ENCODE data around the gene ITPR1. TPM values are rescaled to one million over a fixed set of nuclear protein-coding genes. Genes with fewer than 3 reads are reported as not detected.
"Not testable (repeated sequence)": the region's sequence is repeated elsewhere in the genome, so short reads cannot be mapped to it uniquely, and the experiment has no call there.

Gene ITPR1
- total RNA-seq, 1 donor from 2014 or later = 59.7 TPM

DNA sequence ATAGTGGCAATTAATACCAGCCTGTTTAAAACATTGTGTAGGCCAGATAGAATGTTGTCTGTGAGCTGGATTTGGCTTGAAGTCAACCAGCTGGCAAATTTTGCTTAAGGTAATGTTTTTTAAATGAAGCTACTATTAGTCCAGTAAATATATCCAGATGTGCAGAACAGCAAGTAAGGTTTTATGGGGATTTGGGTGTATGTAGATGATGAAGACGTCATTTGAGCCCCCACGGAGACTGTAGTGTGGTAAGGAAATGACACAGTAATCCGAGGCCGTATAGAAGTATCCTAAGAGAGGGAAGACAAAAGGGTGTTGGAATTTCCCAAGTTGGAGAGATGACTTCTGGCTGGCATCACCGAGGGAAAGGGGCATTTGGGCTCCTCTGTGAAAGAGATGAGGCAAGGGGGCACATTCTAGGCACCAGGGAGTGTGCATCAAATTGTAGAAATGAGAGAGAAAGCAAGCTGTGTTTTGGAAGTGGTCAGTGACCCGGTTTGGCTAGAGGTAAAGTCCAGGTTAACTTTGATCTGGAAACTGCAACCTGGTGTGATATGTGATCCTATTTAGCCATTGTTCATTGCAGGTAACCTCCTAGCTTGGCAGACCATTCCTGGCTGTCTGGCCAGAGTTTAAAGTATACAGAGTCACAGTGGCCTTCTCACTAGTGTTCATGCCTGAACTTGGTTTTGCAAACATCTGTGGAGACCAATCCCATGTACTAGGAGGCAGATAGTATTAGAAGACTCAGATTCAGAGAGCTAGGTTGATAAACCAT lies 104.2 kb downstream of the ITPR1 start:
- DNase-seq = no peak

DNA sequence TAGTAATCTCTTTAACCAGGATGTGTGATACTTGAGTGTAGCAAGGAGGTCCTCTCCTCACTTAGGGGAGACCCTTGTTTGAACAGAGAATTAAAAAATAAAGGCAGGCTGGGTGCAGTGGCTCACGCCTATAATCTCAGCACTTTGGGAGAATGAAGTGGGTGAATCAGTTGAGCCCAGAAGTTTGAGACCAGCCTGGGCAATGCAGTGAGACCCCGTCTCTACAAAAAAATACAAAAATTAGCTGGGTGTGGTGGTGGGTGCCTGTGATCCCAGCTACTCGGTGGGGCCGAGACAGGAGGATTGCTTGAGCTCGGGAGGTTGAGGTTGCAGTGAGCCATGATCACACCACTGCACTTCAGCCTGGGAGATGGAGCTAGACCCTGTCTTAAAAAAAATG lies 105.1 kb downstream of the ITPR1 start:
- not testable (repeated sequence) for DNase-seq

DNA sequence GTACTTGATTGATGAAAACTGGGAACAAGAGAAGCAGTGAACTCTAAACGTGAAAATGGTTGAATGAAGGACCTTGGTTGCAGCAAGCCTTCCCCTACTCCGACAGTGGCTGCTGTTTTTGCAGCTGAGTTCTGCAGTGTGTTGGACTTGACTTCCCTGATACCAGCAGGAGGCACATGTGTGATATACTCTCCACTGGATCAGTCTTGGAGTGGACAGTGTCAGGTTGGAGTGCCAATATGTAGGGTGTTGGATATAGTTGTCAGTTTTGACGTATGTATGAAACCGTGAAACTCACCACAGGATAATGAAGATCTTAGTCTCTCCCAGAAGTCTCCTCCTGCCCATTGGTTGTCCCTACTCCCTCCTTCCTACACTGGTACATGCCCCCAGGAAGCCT lies 106.5 kb downstream of the ITPR1 start:
- no peak for DNase-seq

DNA sequence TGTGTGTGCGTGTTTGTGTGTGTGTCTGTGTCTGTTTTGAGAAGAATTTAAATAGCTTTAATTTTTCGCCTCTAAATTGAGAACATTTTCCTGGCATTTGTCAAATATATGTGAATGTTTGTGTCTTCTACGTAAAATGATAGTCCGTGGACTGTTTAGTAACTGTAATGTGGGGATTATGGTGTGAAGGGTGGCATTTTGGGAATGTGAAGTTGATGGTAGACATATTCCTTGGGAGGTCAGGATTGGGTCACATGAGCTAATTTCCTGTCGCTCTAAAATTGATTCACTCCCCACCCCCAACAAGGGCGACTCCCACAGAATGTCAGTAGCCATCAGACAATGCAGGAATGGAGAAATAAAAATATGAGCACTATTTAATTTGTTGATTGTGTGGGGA lies 107.3 kb downstream of the ITPR1 start:
- no peak for DNase-seq

DNA sequence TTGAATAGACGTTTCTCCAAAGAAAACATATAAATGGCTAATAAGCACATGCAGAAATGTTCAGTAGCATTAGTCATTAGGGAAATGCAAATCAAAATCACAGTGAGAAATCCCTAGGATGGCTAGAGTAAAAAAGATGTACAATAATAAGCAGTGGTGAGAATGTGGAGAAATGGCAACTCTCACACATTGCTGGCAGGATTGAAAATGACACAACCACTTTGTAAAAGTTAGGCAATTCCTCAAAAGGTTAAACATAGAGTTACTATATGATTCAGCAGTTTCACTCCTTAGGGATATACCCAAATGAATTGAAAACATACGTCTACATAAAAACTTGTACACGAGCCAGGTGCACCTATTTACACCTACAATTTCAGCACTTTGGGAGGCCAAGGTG lies 108.7 kb downstream of the ITPR1 start:
- no peak for DNase-seq

DNA sequence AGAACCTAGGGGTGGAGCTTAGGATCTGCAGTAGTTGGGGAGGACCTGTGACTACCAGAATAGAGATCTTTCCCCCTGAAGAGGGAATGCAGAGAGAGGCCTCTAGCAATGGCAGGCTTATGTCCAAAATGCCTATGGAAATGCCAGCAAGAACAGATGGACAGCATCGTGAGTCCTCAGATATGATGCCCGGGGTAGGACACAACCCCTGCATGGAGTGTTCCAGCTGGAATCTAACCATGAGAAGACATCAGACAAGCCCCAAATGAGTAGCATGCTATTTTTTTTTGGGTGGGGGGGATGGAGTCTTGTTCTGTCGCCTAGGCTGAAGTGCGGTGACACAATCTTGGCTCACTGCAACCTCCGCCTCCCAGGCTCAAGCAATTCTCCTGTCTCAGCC lies 111.5 kb downstream of the ITPR1 start:
- DNase-seq = no peak

DNA sequence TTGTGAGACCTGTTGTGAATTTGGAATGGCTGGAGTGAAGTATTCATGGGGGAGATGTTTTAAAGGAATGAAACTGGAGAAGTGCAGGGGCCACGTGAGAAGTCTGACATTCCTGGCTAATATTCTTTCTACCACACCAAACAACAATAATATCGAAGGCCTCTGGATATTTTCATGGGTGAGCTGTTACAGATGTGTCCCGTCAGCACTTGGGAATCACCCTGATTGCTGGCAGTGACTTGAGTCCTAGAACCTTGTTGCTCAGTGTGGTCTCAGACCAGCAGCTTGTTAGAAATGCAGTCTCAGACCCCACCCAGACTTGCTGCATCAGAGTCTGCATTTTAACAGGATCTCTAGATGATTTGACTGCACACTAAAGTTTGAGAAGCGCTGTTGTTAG lies 113.8 kb downstream of the ITPR1 start:
- no peak for DNase-seq

DNA sequence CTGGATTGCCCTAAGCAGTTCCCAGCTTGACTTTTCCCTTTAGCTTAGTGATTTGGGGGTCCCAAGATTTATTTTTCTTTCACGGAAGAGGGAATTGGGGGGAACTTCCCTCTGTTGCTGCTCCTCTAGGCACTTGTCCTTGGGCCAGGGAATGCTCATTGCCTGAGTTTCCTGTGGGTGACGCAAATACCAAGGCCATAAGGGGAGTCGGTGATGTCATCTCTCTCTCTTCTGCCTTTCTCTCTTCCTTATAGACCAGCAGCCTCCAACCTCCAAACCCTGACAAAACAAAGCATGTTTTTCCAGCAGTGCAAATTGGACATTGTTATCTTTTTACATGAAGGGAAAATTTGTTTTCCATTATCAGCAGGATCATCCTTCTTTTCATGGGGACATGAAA lies 120.2 kb downstream of the ITPR1 start:
- no peak for DNase-seq

DNA sequence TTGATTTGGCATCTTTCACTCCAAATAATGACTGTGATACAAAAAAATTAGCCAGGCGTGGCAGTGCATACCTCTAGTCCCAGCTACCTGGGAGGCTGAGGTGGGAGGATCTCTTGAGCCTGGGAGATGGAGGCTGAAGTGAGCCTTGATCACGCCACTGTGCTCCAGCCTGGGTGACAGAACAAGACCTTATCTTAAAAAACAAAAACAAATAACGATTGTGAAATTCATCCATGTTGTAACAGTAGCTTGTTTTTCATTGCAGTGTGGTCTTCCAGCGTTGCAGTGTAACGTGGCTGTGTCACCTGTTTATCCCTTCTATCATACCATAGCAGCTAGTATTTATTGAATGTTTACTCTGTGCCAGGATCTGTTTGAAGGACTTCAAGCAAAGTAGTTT lies 120.9 kb downstream of the ITPR1 start:
- no peak for DNase-seq

DNA sequence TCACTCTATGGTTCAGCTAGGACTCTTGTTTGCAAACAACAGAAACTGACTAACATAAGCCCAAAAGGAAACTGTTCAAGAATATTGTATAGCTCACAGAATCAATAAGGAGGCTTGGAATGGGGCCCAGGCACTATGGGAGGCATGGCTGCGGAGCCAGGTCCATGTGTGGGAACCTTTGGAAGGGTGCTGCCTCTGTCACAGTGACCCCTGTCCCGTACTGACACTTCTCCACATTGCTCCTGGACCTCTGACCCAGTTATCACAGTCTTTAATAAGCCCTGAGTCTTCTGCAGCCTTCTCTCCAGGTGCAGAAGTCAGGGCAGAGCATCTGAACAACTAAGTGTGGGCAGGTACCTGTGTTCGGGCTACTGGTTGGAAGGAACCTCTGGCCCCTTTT lies 121.8 kb downstream of the ITPR1 start:
- DNase-seq = no peak

DNA sequence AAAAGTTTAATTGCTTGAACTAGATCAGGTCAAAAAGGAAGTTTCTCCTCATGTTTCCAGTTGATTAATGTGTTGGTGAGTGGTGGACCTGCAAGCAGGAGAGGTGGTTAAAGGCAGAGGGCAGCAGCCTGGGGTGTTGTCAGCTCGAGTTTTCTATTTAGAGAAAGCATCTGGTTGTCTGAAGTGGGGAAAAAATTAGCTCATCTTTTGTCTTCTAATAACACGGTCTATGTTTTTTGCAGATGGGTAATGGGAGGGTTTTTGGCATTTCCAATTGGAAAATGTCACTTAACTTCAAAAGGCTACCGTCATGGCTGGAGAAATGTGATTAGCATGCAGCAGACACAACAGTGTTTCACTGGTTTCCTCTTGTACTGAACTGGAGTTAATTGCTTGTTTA lies 122.6 kb downstream of the ITPR1 start:
- DNase-seq = no peak

DNA sequence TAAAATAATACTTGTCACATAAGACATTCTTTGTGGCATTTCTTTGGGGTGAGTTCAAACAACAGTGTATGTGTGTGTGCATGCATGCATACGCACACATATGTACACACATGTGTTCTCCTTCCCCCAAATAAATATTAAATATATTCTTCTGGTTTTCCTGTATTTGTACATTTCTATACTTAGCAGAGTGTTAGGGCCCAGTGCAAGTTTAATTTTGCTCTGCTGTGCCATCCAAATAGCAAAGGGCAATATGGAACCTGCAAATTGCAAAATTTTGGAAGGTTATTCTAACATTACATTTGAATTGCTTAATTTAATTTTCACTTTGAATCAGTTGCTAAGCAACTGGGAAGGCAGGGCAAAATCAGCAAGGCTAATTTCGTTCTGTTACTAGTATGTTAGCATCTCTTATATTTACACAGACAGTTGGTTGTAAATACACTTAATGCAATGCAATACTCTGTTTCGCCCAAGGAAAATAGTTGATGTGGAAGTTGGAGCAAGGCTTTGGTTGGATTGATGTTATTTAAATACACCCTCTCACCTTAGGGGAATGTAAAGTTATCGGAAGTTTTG lies 130.4 kb downstream of the ITPR1 start:
- no peak for DNase-seq

DNA sequence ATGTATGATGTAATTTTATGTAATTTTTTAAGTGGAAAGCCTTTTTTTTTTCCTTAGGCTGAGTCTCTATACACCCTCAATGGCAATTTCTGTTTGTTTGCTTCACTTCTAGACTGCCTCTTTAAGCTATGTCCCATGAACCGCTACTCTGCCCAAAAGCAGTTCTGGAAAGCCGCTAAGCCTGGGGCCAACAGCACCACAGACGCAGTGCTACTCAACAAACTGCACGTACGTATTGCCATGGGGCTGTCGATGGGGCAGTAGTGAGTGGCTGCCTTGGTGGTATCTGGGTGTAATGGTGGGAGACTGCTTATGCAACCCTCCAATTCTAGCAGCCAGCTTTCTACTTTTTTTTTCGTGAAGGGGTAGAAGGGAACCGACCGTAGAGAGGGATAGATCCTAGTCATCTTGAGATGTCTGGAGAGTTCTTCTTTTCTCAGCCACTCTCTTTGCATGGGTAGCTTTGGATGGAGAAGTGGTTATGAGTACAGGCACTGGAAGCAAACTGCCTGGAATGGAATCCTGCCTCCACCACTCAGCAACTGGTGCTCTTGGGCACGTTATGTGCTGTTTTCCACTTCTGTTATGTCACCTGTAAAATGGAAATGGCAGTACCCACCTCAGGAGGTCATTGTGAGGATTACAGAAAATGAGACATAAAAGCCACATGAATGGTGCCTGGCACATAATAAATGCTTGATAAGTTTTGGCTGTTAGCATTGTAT lies 134.7 kb downstream of the ITPR1 start:
- no peak for DNase-seq

DNA sequence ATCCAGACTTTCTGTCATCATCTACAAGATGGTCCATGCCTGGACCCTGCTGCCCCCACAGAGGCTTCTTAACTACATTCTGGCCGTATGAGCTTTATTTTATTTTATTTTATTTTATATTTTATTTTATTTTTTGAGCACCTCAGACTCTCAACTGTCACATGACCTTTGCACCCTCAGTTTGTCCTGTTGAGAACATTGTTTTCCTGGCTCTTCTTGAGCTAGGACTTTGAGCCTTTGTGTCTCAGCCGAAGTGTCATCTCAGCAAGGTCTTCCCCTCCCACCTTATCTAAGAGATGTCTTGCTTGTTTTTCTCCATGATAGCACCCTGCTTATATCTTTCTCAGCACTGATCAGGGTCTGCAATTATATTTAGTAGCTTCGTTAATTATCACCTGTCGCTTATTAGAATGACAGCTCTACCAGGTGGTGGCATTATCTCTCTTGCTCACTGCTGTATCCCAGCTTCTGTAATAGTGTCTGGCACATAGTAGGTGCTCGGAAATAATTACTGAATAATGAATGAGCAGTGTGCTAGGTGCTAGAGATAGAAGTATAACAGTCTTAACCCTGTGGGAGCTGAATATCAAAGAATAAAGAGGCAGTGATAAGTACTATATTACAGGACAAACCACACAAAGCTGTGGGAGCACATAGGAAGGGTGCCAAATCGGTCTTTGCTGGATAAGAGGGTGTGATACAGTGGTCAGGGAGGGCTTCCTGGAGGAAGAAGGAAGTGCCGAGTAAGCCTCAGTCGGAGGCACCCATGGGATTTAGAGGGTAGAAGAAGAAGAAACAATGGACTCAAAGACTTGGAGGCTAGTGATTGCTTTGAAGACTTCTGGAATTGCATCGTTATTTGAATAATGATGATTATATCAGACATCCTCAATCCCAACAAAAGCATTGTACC lies 136.2 kb downstream of the ITPR1 start:
- no peak for DNase-seq

DNA sequence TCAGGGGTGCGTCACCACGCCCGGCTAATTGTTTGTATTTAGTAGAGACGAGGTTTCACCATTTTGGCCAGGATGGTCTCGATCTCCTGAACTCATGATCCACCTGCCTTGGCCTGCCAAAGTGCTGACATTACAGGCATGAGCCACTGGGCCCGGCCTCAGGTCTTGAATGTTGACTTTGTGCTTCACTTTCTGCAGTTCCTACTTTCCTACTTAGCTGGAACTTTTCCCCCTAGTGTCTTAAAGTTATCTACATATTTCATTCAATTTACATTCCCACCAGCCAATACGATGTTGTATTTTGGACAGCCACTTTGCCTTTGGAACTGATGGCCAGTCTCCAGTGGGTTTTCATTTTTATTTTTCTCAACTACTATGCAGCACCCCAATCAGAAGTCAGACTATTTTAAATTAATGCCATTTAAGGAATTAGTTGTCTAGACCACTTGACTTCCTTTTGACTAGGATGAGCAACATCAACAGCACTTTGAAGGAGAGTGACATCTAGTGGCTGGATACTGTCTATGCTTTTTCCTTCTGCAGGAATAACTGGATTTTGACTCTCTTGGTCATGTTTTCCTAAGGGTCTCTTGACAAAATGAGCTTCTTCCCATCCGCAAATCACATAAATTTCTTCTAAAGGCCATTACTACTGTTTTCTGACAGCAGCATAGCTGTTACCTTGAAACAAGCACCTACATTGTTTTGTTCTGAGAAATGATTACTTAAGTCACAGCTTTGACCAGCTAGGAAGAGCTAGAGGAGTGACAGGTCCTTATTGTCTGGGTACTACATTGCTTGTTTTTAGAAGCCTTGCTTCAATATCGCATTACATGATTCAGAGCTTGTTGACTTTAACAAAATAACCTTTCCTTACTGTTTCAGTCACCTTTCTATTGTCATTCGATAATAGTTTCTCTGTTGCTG lies 140.2 kb downstream of the ITPR1 start:
- peak; percentile 83 for DNase-seq

DNA sequence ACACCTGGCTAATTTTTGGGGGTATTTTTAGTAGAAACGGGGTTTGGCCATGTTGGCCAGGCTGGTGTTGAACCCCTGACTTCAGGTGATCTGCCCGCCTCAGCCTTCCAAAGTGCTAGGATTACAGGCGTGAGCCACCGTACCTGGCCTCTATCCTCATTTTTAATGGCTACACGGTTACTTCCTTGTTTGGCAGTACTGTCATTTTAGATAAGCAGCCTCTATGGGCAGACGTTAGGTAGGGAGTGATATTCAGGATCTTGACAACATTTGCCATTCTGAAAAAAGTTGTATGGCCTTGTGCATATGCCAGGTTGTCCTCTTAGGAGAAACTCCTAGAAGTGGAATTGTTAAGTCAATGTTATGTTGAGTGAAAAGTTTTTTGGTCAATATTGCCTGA lies 141.7 kb downstream of the ITPR1 start:
- DNase-seq = no peak

DNA sequence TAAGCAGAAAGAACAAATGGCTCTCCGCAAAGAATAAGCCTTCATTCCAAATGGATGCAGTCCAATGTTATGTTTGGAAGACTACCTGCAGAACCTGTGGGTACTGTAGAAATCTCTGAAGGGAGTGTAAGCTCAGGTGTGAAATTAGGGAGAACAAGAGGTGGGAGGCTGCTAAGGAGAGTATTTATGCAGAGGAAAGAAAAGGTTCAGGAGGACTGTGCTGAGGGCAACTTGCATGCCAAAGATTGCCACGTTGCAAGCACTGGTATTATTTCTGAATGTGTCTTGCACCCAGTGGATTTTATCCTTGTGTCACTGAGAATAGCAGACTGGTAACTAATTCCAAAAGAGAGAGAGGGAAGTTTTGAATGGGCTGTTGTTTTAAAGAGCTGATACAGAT lies 144.1 kb downstream of the ITPR1 start:
- DNase-seq = no peak

DNA sequence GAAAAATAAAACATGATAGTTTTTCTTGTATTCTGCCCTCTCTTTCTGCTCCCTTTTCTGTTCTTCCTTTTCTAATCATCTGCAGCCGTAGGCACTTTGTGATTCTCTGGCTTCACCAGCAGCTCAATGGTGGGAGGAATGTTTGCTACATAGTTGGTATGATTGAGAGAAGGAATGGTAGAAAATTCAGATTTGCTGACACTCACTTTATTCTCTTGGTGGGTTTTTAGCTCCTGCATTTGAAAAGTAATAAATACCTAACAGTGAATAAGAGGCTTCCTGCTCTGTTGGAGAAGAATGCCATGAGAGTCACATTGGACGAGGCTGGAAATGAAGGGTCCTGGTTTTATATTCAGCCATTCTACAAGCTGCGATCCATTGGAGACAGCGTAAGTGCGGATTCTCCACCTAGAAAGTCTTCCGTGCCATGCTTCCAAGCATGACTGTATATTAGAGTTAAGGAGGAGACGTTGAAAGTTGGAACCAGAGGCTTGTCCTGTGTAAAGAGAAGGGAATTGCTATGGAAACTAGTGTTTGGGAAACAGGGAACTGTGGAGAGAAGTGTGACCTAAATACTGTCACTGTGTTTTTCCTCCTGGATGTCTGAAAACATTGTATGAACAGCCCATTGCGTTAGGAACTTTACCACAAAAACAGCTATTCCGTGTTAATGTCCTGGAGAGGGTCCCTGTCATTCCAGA lies 148.9 kb downstream of the ITPR1 start:
- no peak for DNase-seq

DNA sequence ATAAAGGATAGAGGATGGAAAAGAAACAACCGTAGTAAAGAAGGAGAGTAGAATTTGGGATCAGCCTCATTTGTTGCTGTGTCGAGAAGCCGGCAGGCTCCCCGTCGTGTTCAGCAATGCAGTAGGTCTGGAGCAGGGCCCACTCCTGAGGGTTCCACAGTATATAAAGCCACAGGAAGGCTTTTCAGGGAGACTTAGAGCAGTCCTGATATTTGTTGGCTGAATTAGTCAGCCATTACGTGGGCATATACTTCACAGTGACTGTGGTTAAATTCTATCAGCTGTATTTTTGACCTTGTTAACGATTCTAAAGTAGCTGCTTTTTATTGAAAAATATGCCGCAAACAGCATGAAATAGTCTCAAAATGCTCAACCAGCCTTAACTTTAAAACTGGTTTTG lies 149.5 kb downstream of the ITPR1 start:
- DNase-seq = no peak

DNA sequence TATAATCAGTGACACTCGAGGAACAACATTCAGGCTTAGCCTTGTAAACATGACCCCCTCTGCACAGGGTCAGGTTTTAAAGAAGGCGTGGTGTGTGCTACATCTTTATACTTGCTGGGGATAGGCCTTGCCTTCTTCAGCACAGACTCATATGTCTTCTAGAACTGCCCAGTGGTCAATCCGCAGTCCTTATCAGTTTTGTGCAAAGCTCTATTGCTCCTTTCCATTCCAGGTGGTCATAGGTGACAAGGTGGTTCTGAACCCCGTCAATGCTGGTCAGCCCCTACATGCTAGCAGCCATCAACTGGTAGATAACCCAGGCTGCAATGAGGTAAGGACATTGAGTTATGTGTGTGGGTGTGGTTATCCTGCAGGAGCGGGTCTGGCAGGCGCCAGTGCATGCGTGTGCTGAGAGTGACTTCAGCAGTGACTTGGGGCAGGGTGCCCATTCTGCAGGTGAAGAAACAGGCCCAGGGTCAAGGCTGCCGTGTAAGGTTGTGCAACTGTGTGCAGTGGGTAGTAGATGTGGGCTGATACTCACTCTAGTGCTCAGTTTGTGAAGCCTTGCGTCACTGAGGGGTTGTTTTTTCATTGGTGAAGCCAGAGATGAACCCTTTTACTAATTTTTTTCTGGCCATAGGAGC lies 150.9 kb downstream of the ITPR1 start:
- no peak for DNase-seq

DNA sequence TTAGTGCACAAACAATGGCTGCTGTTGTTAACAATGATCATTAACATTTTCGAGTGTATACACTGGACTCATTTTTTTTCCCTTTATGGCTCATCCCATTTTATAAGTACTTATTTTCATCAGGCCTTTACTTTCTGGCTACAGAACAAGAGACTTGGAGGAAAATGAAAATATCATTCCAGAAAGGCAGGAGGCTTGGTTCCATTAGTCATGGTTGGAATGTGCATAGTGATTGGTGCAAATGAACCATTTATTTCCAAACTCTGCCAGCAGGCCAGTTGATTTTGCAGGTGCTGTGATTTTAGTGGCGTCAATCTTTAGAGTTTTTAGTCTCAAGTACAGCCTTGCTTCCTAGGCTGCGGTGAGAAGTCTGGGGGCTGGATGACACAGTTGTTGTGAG lies 151.8 kb downstream of the ITPR1 start:
- DNase-seq = no peak

Data from dermis blood vessel endothelial cell (primary cell).